HG03039 (cell line): Measurements from ENCODE around the gene CALHM5.

Experiments used
- ATAC-seq: cut with Tn5 transposase; IDR thresholded peaks from one replicate; pipeline ENCODE4 v1.9.1; 2021; ENCODE audit warnings: mild to moderate bottlenecking, moderate library complexity; ENCODE audit not compliant: unreplicated experiment

CALHM5 gene

GRCh38 chr6:116507324-116507723 is 4.1 kb upstream of the CALHM5 start:
- ATAC-seq: no peak

DNA sequence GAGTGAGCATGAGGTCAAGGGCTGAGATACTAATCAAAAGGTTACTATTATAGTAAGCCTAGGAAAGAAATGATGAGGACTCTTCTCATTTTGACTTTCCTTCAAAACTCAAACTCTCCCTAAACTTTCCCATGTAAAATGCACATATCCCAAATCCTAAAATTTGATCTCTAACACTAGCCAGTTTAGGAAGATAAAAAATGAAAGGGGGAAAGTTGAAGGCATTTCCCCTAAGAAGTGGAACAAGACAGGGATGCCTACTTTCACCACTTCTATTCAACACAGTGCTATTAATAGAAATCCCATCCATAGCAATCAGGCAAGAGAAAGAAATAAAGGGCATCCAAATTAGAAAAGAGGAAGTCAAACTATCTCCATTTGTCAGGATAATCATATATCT is 2.9 kb upstream of the CALHM5 start:
- ATAC-seq: no peak

DNA sequence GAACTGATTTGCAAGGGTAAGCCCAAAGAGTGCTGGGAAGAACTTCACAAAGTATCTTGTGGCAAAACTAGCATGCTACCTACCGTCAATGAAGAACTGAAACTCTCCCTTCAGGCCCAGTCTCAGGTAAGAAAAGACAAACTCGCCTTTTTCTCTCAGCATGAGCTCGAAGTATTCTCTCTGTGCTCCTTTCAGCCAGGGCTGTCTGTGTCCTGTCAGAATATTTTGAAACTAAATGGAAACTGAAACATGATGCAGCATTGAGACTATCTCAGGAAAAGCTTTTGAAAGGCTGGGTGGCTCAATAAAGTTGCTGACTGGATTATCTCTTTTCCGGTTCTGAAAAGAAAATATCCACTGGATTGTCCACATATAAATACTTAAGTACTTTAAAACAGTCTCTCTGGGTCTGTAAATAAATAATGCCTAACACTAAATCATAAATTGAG is 696 bp downstream of the CALHM5 start:
- peak; percentile 81 for ATAC-seq

DNA sequence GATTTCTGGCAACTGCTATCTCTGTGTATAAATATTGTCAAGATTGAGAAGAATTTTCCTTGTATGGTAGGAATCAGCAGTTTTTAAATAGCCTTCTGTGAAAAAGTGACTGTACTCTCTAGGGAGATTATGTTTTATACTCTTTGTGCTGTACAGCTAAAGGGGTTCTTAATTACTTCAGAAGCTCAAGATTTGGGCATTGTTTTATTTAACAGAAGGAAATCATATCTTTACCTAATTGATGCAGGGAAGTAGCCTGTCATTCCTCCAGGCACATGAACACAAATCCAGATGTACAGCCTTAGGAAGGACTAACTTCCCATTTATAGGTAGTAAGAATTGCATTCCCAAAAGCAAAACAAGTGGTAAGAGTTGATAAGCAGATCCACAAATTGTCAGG is 1.3 kb downstream of the CALHM5 start:
- no peak for ATAC-seq

- no peak for ATAC-seq
These were observed 1.9 kb downstream of the CALHM5 start for GRCh38 chr6:116513224-116513875.

- ATAC-seq: no peak
These were observed 2.7 kb downstream of the CALHM5 start for GRCh38 chr6:116514111-116514510.

- ATAC-seq: no peak
These were observed 3.7 kb downstream of the CALHM5 start for GRCh38 chr6:116515141-116515540.

GRCh38 chr6:116518621-116519368 is 7.4 kb downstream of the CALHM5 start:
- ATAC-seq: no peak

GRCh38 chr6:116522896-116523295 is 11.5 kb downstream of the CALHM5 start:
- no peak for ATAC-seq

- no peak for ATAC-seq
These were observed 12.8 kb downstream of the CALHM5 start for GRCh38 chr6:116524236-116524635.

DNA sequence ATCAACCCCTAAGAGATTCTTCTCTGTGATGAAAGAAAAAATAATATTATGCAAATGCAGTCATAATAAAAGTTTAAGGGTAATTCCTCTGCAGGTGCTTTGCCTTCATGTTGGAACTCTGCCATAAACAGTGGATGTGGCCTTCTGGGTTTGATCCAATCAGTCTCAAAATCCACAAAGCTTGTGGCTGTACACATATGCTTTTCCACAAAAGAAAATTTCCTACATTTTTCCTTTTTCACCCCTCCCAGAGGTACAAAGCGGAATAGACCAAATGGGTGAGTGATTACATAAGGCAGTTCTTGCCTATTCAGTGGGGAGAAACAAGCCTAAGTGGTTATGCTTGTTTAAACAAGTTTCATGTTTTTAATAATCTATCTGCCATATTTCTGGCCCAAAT is 16.7 kb downstream of the CALHM5 start:
- ATAC-seq: no peak

GRCh38 chr6:116528780-116529179 is 17.3 kb downstream of the CALHM5 start:
- ATAC-seq: no peak

GRCh38 chr6:116529466-116530290 is 18.2 kb downstream of the CALHM5 start:
- no peak for ATAC-seq

GRCh38 chr6:116530436-116530835 is 19.0 kb downstream of the CALHM5 start:
- no peak for ATAC-seq

- peak; percentile 60 for ATAC-seq
These were observed 20.5 kb downstream of the CALHM5 start for GRCh38 chr6:116531675-116532570.

DNA sequence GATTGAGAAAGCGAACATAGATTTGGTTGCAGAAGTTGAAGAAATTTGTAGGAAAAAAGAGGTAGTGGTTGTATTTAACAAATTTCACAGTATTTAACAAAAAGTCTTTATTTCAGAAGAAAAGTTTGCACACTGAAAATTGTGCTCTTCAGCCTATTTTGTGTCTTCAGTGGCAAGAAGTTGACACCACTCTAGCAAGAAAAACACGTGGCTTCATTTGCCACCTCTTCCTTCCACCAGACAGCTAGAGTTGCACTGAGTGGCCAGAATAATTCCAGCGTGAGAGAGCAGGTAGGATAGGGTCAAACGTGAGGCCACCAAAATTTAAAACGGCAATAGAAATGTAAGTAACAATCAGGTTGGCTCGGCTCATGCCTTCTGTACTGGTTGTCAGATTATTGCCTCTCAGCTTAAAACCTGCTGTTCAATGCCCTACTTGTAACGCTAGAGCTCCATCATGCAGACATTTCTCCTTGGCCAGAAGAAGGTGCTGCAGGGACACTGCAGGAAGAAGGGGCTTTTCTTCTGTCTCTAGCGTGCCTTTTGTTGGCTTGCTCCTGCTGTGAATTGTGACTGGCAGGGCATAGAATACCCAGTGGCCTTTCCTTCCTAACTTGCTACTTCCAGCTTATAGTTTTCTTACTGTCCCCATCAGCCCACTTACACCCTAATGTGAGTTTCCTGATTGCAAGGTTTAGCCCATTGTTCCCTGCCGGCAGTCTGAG is 22.0 kb downstream of the CALHM5 start:
- ATAC-seq: no peak

GRCh38 chr6:116535109-116535508 is 23.7 kb downstream of the CALHM5 start:
- no peak for ATAC-seq

DNA sequence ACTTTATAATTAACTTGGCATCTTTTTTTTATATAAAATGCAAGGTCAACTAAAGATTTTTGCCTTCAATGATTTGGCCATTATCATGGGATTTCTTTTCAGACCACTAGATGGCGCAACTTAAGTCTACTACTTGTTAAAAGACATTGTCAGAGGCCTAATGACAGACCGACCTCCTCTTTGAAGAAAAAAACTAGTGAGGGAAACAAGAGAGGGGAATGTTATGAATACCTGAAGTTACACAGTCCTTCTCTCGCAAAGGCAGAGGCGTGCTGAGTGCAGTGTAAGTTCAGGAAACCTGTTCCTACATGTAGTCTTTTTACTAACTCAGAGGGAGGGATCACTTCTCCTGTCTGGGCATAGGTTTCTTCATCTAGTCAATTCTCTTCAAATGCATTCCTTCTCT is 24.8 kb downstream of the CALHM5 start:
- no peak for ATAC-seq

DNA sequence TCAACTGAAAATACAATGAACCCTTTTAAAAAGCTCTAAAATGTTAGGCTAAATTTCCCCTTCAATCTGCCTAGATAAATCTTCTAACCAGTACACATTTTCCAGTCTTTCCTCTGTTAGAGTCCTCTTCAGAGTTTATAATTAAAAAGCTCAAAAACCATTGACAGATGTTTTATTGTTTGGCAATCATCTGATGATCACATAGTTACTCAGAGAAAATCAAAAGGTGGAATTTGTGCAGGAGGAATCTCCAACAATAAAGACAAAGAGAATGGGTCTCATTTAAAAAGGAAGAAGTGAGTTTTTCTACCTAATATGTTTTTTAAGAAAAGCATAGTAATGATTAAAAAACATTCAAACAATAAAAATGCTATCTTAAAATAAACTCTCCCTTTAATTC is 31.0 kb downstream of the CALHM5 start:
- ATAC-seq: no peak

GRCh38 chr6:116543149-116543548 is 31.7 kb downstream of the CALHM5 start:
- no peak for ATAC-seq
